PC-3 (cell line): ENCODE data around the gene DNAJB1. TPM values are rescaled to one million over a fixed set of nuclear protein-coding genes. Genes with fewer than 3 reads are reported as not detected.

Source experiments
- ATAC-seq: fragments of 200-7000 bp; cut with Tn5 transposase; 2 replicates; pipeline ENCODE4 v1.9.1; 2020; ENCODE audit warnings: mild to moderate bottlenecking, moderate library complexity
- BruUV-seq: library from RNA; stranded (reverse); fragments of 400-500 nt; replicated peaks from 2 replicates; lab custom pipeline; 2021; lab: Mats Ljungman, UMichigan
- CTCF ChIA-PET: fragments of 300-600 bp; sonication (Branson Sonifier 250); formaldehyde crosslinking; loops from one replicate; lab custom pipeline; 2022; ENCODE audit warnings: antibody characterized with exemption; lab: Charles Lee
- POLR2A ChIA-PET: fragments of 300-600 bp; sonication (Branson Sonifier 250); formaldehyde crosslinking; loops from one replicate; lab custom pipeline; 2022; ENCODE audit warnings: antibody characterized with exemption; ENCODE audit not compliant: unreplicated experiment; lab: Charles Lee
- DNase-seq: peaks from one replicate; pipeline ENCODE4 v3.0.0-alpha.2; 2015
- H2AFZ ChIP-seq: fragments of 300-600 bp; sonication (generic); 2 replicates; pipeline ENCODE4 v1.6.0; 2016; ENCODE audit warnings: antibody characterized with exemption, low read length
- H3F3A ChIP-seq: fragments of 300-600 bp; sonication (generic); one replicate; pipeline ENCODE4 v1.6.0; 2017; ENCODE audit warnings: antibody characterized with exemption, low read length, control low read depth, mild to moderate bottlenecking; ENCODE audit not compliant: unreplicated experiment
- H3K27ac ChIP-seq: fragments of 300-600 bp; sonication (generic); 2 replicates; pipeline ENCODE4 v1.5.1; 2016; ENCODE audit warnings: mild to moderate bottlenecking, low read length
- H3K27me3 ChIP-seq: fragments of 300-600 bp; sonication (generic); 2 replicates; pipeline ENCODE4 v1.6.1; 2016; ENCODE audit warnings: low read length, mixed read lengths
- H3K36me3 ChIP-seq: fragments of 300-600 bp; sonication (generic); 2 replicates; pipeline ENCODE4 v1.6.1; 2016; ENCODE audit warnings: low read depth, mixed run types, low read length, mixed read lengths
- H3K4me1 ChIP-seq: fragments of 300-600 bp; sonication (generic); 2 replicates; pipeline ENCODE4 v1.5.1; 2016; ENCODE audit warnings: low read length; ENCODE audit not compliant: insufficient read depth
- H3K4me2 ChIP-seq: fragments of 300-600 bp; sonication (generic); 2 replicates; pipeline ENCODE4 v1.6.0; 2016; ENCODE audit warnings: low read length
- H3K4me3 ChIP-seq: fragments of 300-600 bp; sonication (generic); 2 replicates; pipeline ENCODE4 v1.5.1; 2016; ENCODE audit warnings: mild to moderate bottlenecking, low read length, mixed read lengths
- H3K79me2 ChIP-seq: fragments of 300-600 bp; sonication (generic); 2 replicates; pipeline ENCODE4 v1.6.1; 2017; ENCODE audit warnings: low read length, mixed read lengths
- H3K9ac ChIP-seq: fragments of 300-600 bp; sonication (generic); 2 replicates; pipeline ENCODE4 v1.6.0; 2016; ENCODE audit warnings: mild to moderate bottlenecking, low read length
- H3K9me2 ChIP-seq: fragments of 300-600 bp; sonication (generic); replicated peaks from 2 replicates; pipeline ENCODE4 v1.6.1; 2016; ENCODE audit warnings: mixed run types, low read length, mixed read lengths
- H3K9me3 ChIP-seq: fragments of 300-600 bp; sonication (generic); 2 replicates; pipeline ENCODE4 v1.6.1; 2016; ENCODE audit warnings: low read length, mixed read lengths
- H4K20me1 ChIP-seq: fragments of 300-600 bp; sonication (generic); 2 replicates; pipeline ENCODE4 v1.6.1; 2016; ENCODE audit warnings: low read length, mixed read lengths
- CTCF ChIP-seq: fragments of 300-600 bp; sonication (generic); conservative IDR thresholded peaks from 2 replicates; pipeline ENCODE4 v1.5.1; 2017; ENCODE audit warnings: antibody characterized with exemption, low read depth, mild to moderate bottlenecking, low read length
- EZH2 ChIP-seq: fragments of 300-600 bp; sonication (generic); IDR thresholded peaks from one replicate; pipeline ENCODE4 v1.6.1; 2017; ENCODE audit warnings: antibody characterized with exemption, mild to moderate bottlenecking, low read length; ENCODE audit not compliant: unreplicated experiment
- EZH2phosphoT487 ChIP-seq: fragments of 300-600 bp; sonication (generic); IDR thresholded peaks from 2 replicates; pipeline ENCODE4 v1.6.1; 2018; ENCODE audit warnings: mild to moderate bottlenecking, antibody characterized with exemption, low read length, borderline replicate concordance
- intact Hi-C: fragments of 100-400 bp; cut with micrococcal nuclease; formaldehyde crosslinking; loops from 2 replicates; pipeline ENCODE4 v1.9.0; 2023
- total RNA-seq: library from RNA; depleted of rRNA; stranded (reverse); fragments of >200 nt; gene quantifications from 2 replicates; pipeline ENCODE4 v1.2.3, GENCODE V29; 2014

Gene DNAJB1
- total RNA-seq, 1 experiment from 2014 or later = 167 TPM

- Histone ChIP-seq H3F3A (no peaks in the 10 kb centered on the region), H3K9ac (peak within 1 kb of the TSS; percentile 47), H3K9me3 (no peaks in the 10 kb centered on the region), H3K4me2 (peak within 1 kb of the TSS; percentile 78), H3K27ac (peak within 1 kb of the TSS; percentile 61), H3K9me2 (no peaks in the 10 kb centered on the region), H4K20me1 (no peaks in the 10 kb centered on the region), H3K79me2 (no peaks in the 10 kb centered on the region), H2AFZ (peak within 1 kb of the TSS; percentile 57; the same call in 1 of the 2 replicates), H3K4me1 (peaks cover 29% of the 10 kb centered on the region), H3K27me3 (no peaks in the 10 kb centered on the region), H3K36me3 (peaks cover 24% of the 10 kb centered on the region), H3K4me3 (peak within 1 kb of the TSS; percentile 50)
- intact Hi-C loops = loop anchor here (1.0 to 10.0 kb wide), 3 partner anchors 21 to 341 kb away; partner anchors contain the start of genes ASF1B and GIPC1
- BruUV-seq = no TSS peak
- CTCF ChIA-PET = interaction anchor here (0.6 kb wide), 2 partner anchors 50 to 339 kb away, joined by 3 read pairs; partner anchors contain the start of gene ASF1B
- DNase-seq = peak; percentile 68
- ATAC-seq = peak; percentile 47
- POLR2A ChIA-PET = interaction anchor here (0.5 to 0.9 kb wide), 2 partner anchors 37 to 214 kb away, joined by 3 to 15 read pairs; partner anchors contain the start of gene ZNF333
- TF ChIP-seq EZH2phosphoT487 (no peak), EZH2 (no peak), CTCF (peak; percentile 75)
Observed at GRCh38 chr19:14475251-14476073, 42.7 kb downstream of the DNAJB1 start, which contains the start of gene PTGER1. Gene PTGER1, minus strand, starts transcription at chr19:14475354. Its CDS starts 1,034 bp downstream, at chr19:14474320.

GRCh38 chr19:14474827-14475226 is 43.4 kb downstream of the DNAJB1 start:
- Histone ChIP-seq H3K9ac (no peak overlapping the region; the same call in 1 of the 2 replicates), H3K4me1 (peaks cover 29% of the 10 kb centered on the region), H3K4me3 (peak overlapping the region; percentile 50), H3F3A (no peaks in the 10 kb centered on the region), H3K9me3 (no peaks in the 10 kb centered on the region), H3K27me3 (no peaks in the 10 kb centered on the region), H3K79me2 (no peaks in the 10 kb centered on the region), H4K20me1 (no peaks in the 10 kb centered on the region), H3K27ac (peak overlapping the region; percentile 61; the same call in 1 of the 2 replicates), H3K9me2 (no peaks in the 10 kb centered on the region), H2AFZ (peak overlapping the region; percentile 57; the same call in 1 of the 2 replicates), H3K4me2 (peak overlapping the region; percentile 78), H3K36me3 (peaks cover 23% of the 10 kb centered on the region)
- POLR2A ChIA-PET = interaction anchor here (0.5 kb wide), 1 partner anchor 38 kb away, joined by 15 read pairs; no protein-coding TSS in a partner anchor
- CTCF ChIA-PET = interaction anchor here (0.6 to 0.7 kb wide), 4 partner anchors 10 to 338 kb away, joined by 3 to 7 read pairs (median 4); partner anchors contain the start of gene ASF1B
- ATAC-seq (peak; percentile 0), DNase-seq (no peak)
- intact Hi-C loops = loop anchor here (1.0 to 10.0 kb wide), 3 partner anchors 21 to 340 kb away; partner anchors contain the start of genes ASF1B and GIPC1
- TF ChIP-seq EZH2 = no peak
- TF ChIP-seq EZH2phosphoT487 = no peak
- TF ChIP-seq CTCF = no peak
- no TSS peak for BruUV-seq
